ENCODE results near the gene CHI3L1.

- TF ChIP-seq SP1 (IDR thresholded peaks at IDR 0.05) (no peak), PKNOX1 (IDR thresholded peaks at IDR 0.05) (no peak), L3MBTL2 (conservative IDR thresholded peaks at IDR 0.05) (no peak), ELF4 (IDR thresholded peaks at IDR 0.05) (no peak), FOXK2 (IDR thresholded peaks at IDR 0.05) (no peak), BHLHE40 (IDR thresholded peaks at IDR 0.05; ENCODE audit: borderline replicate concordance) (no peak), FOXA1 (IDR thresholded peaks at IDR 0.05) (no peak), TARDBP (IDR thresholded peaks at IDR 0.05) (no peak), NFRKB (IDR thresholded peaks at IDR 0.05) (no peak), ARNT (IDR thresholded peaks at IDR 0.05) (no peak), HDGF (IDR thresholded peaks at IDR 0.05; ENCODE audit: borderline replicate concordance) (no peak), SUZ12 (IDR thresholded peaks at IDR 0.05) (no peak)
Measured at GRCh38 chr1:203177036-203177405, 9.5 kb downstream of the CHI3L1 start.
